ENCODE data around the gene OR13D1.
"Not testable (repeated sequence)": the region's sequence is repeated elsewhere in the genome, so short reads cannot be mapped to it uniquely, and the experiment has no call there.

OR13D1 gene, protein sequence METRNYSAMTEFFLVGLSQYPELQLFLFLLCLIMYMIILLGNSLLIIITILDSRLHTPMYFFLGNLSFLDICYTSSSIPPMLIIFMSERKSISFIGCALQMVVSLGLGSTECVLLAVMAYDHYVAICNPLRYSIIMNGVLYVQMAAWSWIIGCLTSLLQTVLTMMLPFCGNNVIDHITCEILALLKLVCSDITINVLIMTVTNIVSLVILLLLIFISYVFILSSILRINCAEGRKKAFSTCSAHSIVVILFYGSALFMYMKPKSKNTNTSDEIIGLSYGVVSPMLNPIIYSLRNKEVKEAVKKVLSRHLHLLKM

DNA sequence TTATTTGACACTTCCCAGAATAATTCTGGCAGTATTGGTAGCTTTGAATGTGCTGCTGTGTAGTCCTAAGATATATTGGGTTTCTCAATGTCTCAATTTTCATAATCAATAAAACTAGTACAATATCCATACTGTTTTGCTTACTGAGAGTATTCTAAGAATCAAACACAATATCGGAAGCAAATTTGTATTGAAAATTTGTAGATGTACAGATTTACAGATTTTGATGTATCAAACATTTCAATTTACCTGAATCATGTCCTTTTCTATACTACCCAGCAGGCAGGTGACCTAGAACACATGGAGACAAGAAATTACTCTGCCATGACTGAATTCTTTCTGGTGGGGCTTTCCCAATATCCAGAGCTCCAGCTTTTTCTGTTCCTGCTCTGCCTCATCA is at the start of gene OR13D1:
OR13D1 (plus strand) TSS at position 301 of the 400 bp plus-strand sequence; CDS start at position 301, 0 bp downstream.
- intact Hi-C loops (cut with micrococcal nuclease) = no loop called here
- Mint-ChIP-seq H3K9me3 (no peaks in the 10 kb centered on the region), H3K27me3 (no peaks in the 10 kb centered on the region), H3K36me3 (ENCODE audit: low read depth) (no peaks in the 10 kb centered on the region), H3K27ac (no peak within 1 kb of the TSS), H3K4me1 (ENCODE audit: low read depth) (no peaks in the 10 kb centered on the region), H3K4me3 (no peak within 1 kb of the TSS)

DNA sequence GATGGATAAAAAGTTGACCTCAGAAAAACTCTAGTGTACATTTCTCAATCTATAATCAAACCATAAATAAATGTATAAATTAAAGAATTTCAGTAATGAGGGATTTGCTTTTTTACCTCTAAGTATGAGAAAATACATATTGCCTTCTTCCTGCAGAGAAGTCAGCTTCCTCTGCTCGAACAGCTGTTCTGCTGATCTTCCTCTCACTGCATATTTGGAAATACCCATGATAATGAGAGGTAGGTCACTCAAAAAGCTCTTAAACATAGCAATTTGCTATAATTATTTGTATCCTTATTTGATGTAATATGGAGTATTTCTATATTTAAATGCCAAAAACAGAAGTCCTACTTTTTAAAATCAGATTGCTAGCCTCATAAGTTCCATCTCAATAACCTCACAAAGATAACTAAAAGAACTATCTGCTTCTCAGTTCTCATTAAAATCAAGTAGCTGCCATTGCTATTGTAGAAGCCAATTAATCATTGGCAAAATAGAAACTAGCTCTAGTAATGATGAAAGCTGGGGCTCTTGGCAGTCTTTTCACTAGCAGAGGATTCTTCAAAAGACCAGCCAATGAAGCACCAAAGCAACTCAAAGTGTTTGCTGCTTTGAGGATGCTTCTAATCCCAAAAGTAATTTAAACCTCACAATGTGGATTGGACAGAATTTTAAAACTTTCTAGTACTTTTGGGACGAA is 35.7 kb upstream of the OR13D1 start:
- H3K4me3 Mint-ChIP-seq = no peak overlapping the region
- peaks cover 4% of the 10 kb centered on the region for H3K9me3 Mint-ChIP-seq
- no peak overlapping the region for H3K27ac Mint-ChIP-seq
- H3K4me1 Mint-ChIP-seq (ENCODE audit: low read depth) = no peaks in the 10 kb centered on the region
- intact Hi-C loops (cut with micrococcal nuclease) = no loop called here
- H3K27me3 Mint-ChIP-seq = no peaks in the 10 kb centered on the region
- no peaks in the 10 kb centered on the region for H3K36me3 Mint-ChIP-seq (ENCODE audit: low read depth)

DNA sequence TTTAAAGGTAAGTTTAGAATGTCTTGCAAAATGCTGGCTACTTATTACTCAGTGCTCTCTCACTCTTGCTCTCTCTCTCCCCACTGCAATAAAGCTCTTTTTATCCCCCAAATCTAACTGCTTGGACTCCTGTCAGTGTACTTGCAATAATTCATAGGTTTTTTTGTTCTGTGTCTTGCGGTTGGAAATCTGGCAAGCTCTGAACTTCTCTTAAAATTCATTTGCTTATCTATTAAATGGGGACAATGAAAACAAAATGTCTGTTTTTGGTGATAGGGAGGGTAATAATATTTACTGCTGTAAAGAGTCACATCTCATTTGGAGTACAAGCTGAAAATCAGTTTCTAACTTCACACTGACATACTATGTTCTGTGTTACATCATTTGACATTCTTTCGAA is 18.7 kb upstream of the OR13D1 start:
- H3K4me1 Mint-ChIP-seq (ENCODE audit: low read depth) = no peaks in the 10 kb centered on the region
- H3K36me3 Mint-ChIP-seq (ENCODE audit: low read depth) = no peaks in the 10 kb centered on the region
- H3K27ac Mint-ChIP-seq = no peak overlapping the region
- no peaks in the 10 kb centered on the region for H3K27me3 Mint-ChIP-seq
- H3K9me3 Mint-ChIP-seq = peaks cover 3% of the 10 kb centered on the region
- intact Hi-C loops (cut with micrococcal nuclease) = no loop called here
- no peak overlapping the region for H3K4me3 Mint-ChIP-seq

DNA sequence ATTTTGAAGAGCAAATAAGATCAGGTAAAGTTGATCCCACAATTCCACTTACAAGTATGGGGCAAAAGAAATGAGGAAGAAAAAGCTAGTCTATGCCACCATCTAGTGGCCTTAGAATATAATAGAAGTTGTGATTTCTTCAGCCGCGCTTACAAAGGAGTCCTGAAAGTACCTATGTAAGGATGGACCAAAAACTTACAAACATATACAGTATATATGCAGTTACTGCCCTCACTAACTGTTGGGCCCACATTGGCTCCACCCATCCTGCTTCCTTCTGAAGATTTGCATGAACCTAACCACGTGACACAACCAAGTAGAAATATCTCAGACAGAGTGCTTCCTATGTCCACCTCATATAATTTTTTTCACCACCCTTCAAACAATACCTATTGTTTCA is 11.7 kb upstream of the OR13D1 start:
- Mint-ChIP-seq H3K9me3 (peaks cover 10% of the 10 kb centered on the region), H3K27me3 (no peaks in the 10 kb centered on the region), H3K4me1 (ENCODE audit: low read depth) (peaks cover 5% of the 10 kb centered on the region), H3K27ac (no peak overlapping the region), H3K4me3 (no peak overlapping the region), H3K36me3 (ENCODE audit: low read depth) (no peaks in the 10 kb centered on the region)
- intact Hi-C loops (cut with micrococcal nuclease) = no loop called here

DNA sequence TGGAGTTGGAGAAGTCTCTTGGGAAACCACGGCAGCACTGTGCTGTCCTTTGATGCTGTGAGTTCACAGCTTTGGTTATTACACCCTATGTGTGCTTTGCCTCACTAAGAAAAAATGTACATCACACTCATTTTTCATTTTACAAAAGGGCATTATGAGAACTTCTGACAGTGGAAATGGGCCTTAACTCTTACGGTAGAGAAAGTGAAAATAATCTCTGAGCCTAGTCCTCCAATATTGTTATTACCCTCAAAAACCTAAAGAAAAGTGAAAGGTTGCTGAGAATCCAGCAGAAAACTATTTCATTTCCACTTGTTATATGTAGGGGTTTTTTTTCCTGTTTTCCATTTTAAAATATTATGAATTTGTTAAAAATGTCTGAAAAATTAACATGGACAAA is 8.2 kb upstream of the OR13D1 start:
- no peak overlapping the region for H3K27ac Mint-ChIP-seq
- H3K4me3 Mint-ChIP-seq = no peak overlapping the region
- H3K36me3 Mint-ChIP-seq (ENCODE audit: low read depth) = no peaks in the 10 kb centered on the region
- H3K9me3 Mint-ChIP-seq = peaks cover 2% of the 10 kb centered on the region
- no peaks in the 10 kb centered on the region for H3K27me3 Mint-ChIP-seq
- peaks cover 5% of the 10 kb centered on the region for H3K4me1 Mint-ChIP-seq (ENCODE audit: low read depth)
- intact Hi-C loops (cut with micrococcal nuclease) = no loop called here

DNA sequence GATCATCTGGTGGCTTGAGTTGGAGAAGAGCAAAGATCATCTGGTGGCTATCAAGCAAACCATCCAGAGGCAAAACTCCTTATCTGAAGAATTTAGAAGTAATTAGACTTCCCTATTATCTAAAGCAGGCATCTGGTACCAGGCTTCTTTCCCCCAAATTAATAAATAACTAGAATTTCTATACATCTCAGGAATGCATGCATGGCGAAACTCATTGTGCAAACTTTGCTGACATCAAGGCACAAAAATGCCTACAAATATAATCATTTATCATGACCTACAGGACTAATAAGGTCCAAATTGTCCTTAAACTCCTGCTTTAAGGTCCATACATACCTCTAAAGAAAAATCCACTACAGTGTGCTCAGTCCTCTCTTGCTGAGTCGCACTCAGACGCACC is 6.0 kb downstream of the OR13D1 start:
- Mint-ChIP-seq H3K36me3 (ENCODE audit: low read depth) (no peaks in the 10 kb centered on the region), H3K4me1 (ENCODE audit: low read depth) (no peaks in the 10 kb centered on the region), H3K4me3 (no peak overlapping the region), H3K9me3 (peaks cover 8% of the 10 kb centered on the region), H3K27ac (no peak overlapping the region), H3K27me3 (no peaks in the 10 kb centered on the region)
- intact Hi-C loops (cut with micrococcal nuclease) = no loop called here

DNA sequence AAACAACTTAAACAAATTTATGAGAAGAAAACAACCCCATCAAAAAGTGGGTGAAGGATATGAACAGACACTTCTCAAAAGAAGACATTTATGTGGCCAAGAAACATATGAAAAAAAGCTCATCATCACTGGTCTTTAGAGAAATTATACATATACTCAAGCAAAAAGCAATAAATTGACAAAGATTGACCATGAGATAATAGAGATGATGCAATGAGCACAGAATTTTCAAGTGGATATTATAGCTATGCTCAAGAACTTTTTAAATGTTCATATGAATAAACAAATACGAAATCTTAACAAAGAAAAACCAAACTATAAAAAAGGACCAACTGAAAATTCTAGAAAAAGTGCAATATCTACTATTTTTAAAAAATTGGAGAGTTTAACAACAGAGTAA is 14.4 kb downstream of the OR13D1 start:
- H3K4me3 Mint-ChIP-seq; H3K4me1 Mint-ChIP-seq (ENCODE audit: low read depth); H3K27ac Mint-ChIP-seq; H3K36me3 Mint-ChIP-seq (ENCODE audit: low read depth); intact Hi-C loops (cut with micrococcal nuclease); H3K27me3 Mint-ChIP-seq: not testable (repeated sequence)
- H3K9me3 Mint-ChIP-seq = peaks cover 26% of the 10 kb centered on the region

DNA sequence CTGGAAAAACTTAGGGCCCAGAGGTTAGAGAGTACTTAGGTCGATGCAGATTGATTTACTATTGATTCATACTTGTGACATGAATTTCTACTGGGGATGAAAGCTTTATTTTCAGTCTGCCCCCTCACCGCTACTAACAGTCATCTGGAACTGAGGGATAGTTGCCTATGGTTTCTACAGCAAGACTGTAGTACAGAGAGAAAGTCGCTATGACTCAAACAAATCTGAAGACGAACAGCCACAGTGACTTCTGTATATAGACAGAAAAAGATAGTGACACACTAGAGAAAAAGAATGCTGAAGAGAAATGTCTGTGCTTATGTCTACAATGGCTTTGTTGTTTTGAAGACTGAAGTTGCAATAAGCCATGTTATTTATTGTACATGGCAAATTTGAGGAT is 17.3 kb downstream of the OR13D1 start:
- Mint-ChIP-seq H3K27ac (no peak overlapping the region), H3K4me1 (ENCODE audit: low read depth) (no peaks in the 10 kb centered on the region), H3K9me3 (peaks cover 9% of the 10 kb centered on the region), H3K27me3 (no peaks in the 10 kb centered on the region), H3K4me3 (no peak overlapping the region), H3K36me3 (ENCODE audit: low read depth) (no peaks in the 10 kb centered on the region)
- intact Hi-C loops (cut with micrococcal nuclease) = no loop called here

DNA sequence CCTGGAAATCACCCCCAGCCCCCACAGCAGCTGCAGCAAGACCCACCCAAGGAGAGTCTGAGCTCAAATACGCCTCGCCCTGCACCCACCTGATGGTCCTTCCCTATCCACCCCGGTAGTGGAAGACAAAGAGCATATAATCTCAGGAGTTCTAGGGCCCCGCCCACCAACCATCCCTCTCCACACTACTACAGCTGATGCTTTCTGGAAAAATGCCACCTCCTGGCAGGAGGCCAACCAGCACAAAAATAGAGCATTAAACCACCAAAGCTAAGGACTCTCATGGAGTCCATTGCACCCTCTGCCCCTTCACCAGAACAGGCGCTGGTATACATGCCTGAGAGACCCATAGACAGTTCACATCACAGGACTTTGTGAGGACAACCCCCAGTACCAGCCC is 30.7 kb downstream of the OR13D1 start:
- H3K36me3 Mint-ChIP-seq (ENCODE audit: low read depth) = no peaks in the 10 kb centered on the region
- intact Hi-C loops (cut with micrococcal nuclease) = no loop called here

DNA sequence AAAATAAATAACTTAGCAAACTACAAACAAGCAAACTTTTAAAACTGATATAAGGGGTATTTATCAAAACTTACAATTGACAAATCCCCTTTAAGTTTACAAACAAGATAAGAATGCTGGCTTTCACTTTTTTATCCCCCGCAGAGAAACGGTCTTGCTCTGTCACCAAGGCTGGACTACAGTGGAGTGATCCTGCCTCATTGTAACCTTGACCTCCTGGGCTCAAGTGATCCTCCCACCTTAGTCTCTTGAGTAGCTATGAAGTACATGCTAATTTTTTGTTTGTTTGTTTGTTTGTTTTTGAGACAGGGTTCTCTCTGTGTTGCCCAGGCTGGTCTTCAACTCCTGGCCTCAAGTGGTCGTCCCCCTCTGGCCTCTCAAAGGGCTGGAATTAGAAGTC is 44.1 kb downstream of the OR13D1 start:
- no peak overlapping the region for H3K4me3 Mint-ChIP-seq
- no peak overlapping the region for H3K27ac Mint-ChIP-seq
- H3K9me3 Mint-ChIP-seq = no peaks in the 10 kb centered on the region
- intact Hi-C loops (cut with micrococcal nuclease) = no loop called here
- no peaks in the 10 kb centered on the region for H3K4me1 Mint-ChIP-seq (ENCODE audit: low read depth)
- no peaks in the 10 kb centered on the region for H3K36me3 Mint-ChIP-seq (ENCODE audit: low read depth)
- no peaks in the 10 kb centered on the region for H3K27me3 Mint-ChIP-seq

More for the DNA sequence above, 30.7 kb downstream of the OR13D1 start:
- Mint-ChIP-seq H3K27me3 (no peaks in the 10 kb centered on the region), H3K4me3 (no peak overlapping the region), H3K4me1 (ENCODE audit: low read depth) (no peaks in the 10 kb centered on the region), H3K9me3 (peaks cover 21% of the 10 kb centered on the region), H3K27ac (no peak overlapping the region)

DNA sequence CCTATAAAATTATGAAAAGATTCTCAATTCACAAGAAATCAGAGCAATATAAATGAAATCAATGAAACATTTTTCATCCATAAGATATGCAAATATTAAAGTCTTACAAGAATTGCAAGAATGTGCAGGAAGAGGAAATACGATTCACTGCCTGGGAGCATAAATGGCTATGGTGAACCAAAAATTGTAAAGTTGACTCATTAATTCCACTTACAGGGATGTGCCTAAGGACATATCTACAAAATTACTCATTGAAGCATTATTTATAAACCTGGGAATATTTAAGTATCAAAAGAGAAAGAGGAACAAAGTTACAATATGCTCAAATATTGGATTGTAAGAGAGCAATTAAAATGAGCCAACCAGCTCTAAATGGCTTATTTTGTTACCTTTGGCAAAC is 46.3 kb downstream of the OR13D1 start:
- Mint-ChIP-seq H3K27me3 (no peaks in the 10 kb centered on the region), H3K4me1 (ENCODE audit: low read depth) (no peaks in the 10 kb centered on the region), H3K27ac (no peak overlapping the region), H3K4me3 (no peak overlapping the region), H3K9me3 (no peaks in the 10 kb centered on the region), H3K36me3 (ENCODE audit: low read depth) (no peaks in the 10 kb centered on the region)
- intact Hi-C loops (cut with micrococcal nuclease) = loop anchor here (5.0 kb wide), 1 partner anchor 648 kb away; the partner anchor contains the start of gene SMC2

DNA sequence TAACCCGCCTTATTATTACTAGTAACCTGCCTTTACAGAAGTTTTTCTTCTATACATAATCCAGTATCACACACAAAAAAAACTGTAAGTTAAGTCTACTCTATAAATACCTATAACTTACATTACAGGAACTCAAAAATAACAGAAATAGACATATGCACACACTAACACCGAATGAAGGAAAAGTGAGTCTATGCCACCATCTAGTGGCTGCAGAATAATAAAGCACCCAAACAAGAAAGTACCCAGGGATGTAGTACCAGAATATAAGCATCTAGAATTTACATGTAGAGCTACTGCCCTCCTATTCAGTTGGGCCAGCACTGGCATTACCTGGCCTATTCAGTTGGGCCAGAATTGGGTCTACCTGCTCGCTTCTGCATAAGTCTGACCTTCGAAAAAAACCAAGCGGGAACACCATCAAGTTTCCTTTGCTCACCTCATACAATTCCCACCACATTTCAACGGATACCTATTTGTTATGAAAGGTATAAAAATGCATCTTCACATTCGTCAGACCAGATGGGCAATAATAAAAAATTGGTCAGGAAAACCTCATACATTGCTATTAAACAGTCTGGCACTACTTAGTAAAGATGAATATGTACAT is 49.2 kb downstream of the OR13D1 start:
- Mint-ChIP-seq H3K9me3 (no peaks in the 10 kb centered on the region), H3K4me1 (ENCODE audit: low read depth) (peaks cover 11% of the 10 kb centered on the region), H3K27me3 (no peaks in the 10 kb centered on the region), H3K36me3 (ENCODE audit: low read depth) (peaks cover 5% of the 10 kb centered on the region), H3K27ac (no peak overlapping the region), H3K4me3 (no peak overlapping the region)
- intact Hi-C loops (cut with micrococcal nuclease) = loop anchor here (5.0 kb wide), 1 partner anchor 651 kb away; the partner anchor contains the start of gene SMC2

All from dendritic cell treated with granulocyte-macrophage colony-stimulating factor and Interleukin-4, amounts not matched to agents 40 ng/mL and 50 ng/mL, for 4 days (primary cell).